VCaP (cell line): Measurements from ENCODE around the gene ATP11A.
A peak's percentile ranks its signal among the peaks of the same experiment; 100 is the strongest.
"Not testable (repeated sequence)": the region's sequence is repeated elsewhere in the genome, so short reads cannot be mapped to it uniquely, and the experiment has no call there.

Experiments
- H3K27ac ChIP-seq: fragments of 450-650 bp; 2 replicates; pipeline ENCODE4 v1.5.1; 2017
- TF ChIP-seq, protein P1 (sequence below): fragments of 450-650 bp; conservative IDR thresholded peaks from 2 replicates; pipeline ENCODE4 v1.5.1; 2017; ENCODE audit warnings: mild to moderate bottlenecking, moderate library complexity

Gene ATP11A

DNA sequence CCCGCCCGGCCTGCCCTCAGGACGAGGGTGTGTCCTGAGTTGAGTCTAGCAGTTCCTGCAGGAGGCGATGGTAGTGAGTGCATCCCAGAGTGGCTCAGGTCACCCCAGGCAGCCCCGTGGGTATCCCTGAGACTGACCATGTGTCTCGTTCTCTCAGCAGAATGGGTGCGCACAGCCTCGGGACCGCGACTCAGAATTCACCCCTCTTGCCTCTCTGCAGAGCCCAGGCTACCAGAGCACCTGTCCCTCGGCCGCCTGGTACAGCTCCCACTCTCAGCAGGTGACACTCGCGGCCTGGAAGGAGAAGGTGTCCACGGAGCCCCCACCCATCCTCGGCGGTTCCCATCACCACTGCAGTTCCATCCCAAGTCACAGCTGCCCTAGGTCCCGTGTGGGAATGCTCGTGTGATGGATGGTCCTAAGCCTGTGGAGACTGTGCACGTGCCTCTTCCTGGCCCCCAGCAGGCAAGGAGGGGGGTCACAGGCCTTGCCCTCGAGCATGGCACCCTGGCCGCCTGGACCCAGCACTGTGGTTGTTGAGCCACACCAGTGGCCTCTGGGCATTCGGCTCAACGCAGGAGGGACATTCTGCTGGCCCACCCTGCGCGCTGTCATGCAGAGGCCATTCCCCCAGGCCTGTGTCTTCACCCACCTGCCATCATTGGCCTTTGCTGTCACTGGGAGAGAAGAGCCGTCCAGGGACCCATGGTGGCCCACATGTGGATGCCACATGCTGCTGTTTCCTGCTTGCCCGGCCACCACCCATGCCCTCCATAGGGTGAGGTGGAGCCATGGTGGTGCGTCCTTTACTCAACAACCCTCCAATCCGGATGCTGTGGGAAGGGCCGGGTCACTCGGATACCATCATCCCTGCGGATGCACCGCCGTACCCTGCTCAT, 192.1 kb downstream of the ATP11A start:
- TF ChIP-seq, protein P1, sequence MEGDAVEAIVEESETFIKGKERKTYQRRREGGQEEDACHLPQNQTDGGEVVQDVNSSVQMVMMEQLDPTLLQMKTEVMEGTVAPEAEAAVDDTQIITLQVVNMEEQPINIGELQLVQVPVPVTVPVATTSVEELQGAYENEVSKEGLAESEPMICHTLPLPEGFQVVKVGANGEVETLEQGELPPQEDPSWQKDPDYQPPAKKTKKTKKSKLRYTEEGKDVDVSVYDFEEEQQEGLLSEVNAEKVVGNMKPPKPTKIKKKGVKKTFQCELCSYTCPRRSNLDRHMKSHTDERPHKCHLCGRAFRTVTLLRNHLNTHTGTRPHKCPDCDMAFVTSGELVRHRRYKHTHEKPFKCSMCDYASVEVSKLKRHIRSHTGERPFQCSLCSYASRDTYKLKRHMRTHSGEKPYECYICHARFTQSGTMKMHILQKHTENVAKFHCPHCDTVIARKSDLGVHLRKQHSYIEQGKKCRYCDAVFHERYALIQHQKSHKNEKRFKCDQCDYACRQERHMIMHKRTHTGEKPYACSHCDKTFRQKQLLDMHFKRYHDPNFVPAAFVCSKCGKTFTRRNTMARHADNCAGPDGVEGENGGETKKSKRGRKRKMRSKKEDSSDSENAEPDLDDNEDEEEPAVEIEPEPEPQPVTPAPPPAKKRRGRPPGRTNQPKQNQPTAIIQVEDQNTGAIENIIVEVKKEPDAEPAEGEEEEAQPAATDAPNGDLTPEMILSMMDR: no peak

DNA sequence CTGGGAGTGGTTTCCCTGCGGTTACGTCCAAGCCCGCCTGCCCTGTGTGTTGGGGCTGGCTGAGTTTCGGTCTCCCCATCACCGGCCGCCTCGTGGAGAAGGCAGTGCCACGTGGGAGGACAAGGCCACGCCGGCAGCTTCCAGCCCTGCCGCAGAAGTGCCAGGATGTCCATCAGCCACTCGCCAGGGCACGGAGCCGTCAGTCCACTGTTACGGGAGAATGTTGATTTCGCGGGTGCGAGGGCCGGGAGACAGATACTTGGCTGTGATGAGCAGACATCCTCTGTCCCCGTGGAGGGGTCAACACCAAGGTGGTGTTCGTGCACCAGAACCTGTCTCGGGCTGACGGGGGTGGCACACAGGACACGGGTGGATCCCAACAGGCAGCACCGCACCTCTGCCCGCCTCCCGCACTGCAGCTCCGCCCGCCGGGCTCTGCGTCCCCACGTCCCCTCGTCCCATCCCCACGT, 192.8 kb downstream of the ATP11A start:
- TF ChIP-seq, protein P1: no peak
- no peak overlapping the region for H3K27ac ChIP-seq

More for the DNA sequence above, 192.1 kb downstream of the ATP11A start:
- H3K27ac ChIP-seq: no peak overlapping the region

DNA sequence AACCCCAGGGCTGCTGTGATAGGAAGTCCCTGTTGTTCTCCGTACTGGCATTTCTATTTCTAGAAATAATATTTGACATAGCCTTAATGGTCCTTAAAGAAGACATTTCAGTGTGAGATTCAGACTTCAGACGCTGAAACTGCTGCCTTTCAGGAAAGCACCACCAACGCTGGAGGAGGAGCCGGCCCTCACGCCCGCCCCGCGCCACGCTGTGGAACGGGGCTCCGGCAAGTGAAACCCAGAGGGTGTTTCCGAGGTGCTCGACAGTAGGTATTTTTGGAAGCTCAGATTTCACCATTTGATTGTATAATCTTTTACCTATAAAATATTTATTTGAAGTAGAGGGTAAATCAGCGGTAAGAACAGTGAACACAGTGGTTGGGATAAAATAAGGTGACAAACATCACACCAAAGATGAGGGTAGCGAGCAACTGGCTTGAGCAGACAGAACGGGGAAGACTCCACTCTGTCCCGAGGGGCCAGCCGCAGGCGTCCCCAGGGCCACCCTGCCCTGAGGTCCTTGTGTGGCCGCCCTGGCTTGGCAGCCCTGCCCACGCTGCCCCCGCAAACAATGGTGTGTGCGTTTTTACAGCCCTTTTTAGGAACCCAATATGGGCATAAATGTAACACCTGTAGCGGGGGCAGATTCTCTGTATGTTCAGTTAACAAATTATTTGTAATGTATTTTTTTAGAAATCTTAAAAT, 193.6 kb downstream of the ATP11A start:
- TF ChIP-seq, protein P1: no peak
- no peak overlapping the region for H3K27ac ChIP-seq

DNA sequence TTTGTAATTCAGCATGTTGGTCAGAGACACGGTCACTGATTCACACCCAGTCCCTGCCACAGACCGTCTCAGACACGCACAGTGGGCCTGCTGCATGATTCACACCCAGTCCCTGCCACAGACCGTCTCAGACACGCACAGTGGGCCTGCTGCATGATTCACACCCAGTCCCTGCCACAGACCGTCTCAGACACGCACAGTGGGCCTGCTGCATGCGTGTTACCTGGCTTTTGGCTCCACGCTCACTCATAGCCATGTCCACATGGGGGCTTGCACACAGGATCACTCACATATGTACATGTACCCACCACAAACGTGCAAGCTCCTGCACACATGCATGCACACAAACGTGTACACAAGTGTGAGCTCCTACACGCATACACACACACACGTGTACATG, 194.9 kb downstream of the ATP11A start:
- H3K27ac ChIP-seq: not testable (repeated sequence)

DNA sequence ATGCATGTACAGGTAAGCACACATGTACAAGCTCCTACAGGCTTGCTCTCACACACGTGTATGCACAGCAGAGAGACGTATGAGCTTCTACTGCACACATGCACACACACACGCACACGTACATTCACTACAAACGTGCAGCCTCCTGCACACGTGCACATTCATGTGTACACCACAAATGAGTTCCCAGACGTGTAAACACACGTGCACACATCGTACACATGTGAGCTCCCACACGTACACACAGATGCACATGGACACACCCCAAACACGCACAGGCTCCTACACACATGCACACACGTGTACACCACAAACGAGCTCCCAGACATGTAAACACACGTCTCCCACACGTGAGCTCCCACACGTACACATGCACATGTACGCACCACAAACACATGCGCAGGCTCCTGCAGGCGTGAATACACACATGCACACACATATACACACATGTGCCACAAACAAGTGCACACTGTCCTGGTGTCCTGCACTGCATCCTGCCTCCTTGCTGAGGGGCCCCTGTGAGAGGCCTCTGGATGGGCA, 195.5 kb downstream of the ATP11A start:
- H3K27ac ChIP-seq: no peak overlapping the region; the same call in 1 of the 2 replicates
- TF ChIP-seq, protein P1: no peak

DNA sequence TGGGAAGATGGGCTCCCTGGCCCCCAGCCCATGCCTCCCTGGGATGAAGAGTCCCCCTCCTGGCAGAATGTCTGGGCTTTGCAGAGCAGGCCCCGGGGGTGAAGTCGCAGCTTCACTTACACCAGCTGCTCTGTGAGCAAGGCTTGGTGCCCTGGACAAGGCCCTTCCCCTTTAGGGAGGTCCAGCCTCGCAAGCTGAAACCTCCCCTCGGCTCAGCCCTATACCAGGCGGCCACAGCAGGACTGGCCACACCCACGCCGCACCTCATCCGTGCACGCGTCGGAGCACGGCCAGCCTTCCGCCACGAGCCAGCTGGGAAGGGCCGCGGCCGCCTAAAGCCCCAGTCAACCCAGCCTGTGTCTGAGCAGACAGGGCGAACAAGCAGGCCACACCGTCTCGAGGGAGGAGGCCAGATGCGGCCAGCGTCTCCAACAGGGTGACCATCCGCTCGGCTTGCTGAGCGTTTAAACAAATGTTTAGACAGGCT, 196.0 kb downstream of the ATP11A start:
- peak overlapping the region; percentile 23 for H3K27ac ChIP-seq
- TF ChIP-seq, protein P1: no peak

DNA sequence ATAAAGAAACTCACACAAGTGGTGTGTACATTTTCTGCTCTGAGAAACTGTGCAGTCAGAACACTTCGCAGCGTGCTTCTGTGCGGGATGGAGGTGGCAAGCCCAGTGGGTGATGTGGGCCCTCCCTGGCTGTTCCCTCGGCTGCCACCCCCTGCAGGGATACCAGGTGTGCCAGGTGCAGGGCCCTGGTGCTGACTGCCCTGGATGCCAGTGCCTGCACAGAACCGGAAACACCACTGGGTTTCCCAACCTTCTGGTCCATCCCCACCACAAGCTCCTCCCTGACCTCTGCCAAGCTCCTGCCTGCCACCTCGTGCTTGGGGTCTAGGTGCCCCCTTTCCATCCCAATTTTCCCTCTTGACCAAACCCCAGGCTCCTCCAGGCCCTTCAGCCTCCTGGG, 197.3 kb downstream of the ATP11A start:
- H3K27ac ChIP-seq: no peak overlapping the region
- TF ChIP-seq, protein P1: no peak
